ENCODE data around the gene ZSWIM6. TPM values are rescaled to one million over a fixed set of nuclear protein-coding genes. Genes with fewer than 3 reads are reported as not detected.

ZSWIM6 gene
- total and polyA plus RNA-seq, 2 of the 4 experiments (the other 2 are of a cell fraction) = 10.8 to 14.1 TPM

DNA sequence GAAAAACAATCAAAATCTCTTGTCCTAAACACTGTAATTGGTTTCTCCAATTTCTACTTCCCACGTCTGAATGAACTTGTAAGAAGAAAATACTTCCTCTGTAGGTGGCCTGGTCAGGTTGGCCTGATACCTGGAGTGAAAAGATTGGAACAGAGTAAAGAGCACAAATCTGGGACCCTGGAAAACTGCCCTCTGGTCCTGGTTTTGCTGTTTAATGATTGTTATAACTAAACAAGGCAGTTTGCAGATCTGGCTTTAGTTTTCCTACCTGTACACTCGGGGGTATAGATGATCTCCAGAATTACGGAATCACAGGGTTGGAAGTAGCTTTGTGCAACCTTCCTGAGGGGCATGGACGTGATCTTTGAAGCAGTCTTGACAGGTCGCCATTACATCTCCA, 67.6 kb downstream of the ZSWIM6 start:
- 95% methylated on average over 3 of the region's 5 CpGs; no CpG with 5 or more reads in 1 of the 2 experiments for WGBS, 2 experiments (ENCODE audit: extremely low coverage in 2 of 2, insufficient read length in 1 of 2)
- H3K14ac ChIP-seq (replicated peaks; ENCODE audit: low read depth, low read length) = no peak overlapping the region
- H3K9me1 ChIP-seq (ENCODE audit: insufficient read depth, low read length) = peaks cover 8% of the 10 kb centered on the region
- H4K91ac ChIP-seq (ENCODE audit: insufficient read depth, low read depth, low read length) = no peak overlapping the region
- no peak overlapping the region for H3K56ac ChIP-seq (ENCODE audit: extremely low read depth, insufficient read depth, low read length)
- H2BK20ac ChIP-seq (ENCODE audit: low read depth, low read length) = no peak overlapping the region
- H3K27me3 ChIP-seq (ENCODE audit: control insufficient read depth, insufficient read depth, low read length) = no peaks in the 10 kb centered on the region
- H3K9me3 ChIP-seq (ENCODE audit: control insufficient read depth, insufficient read depth, low read length) = no peaks in the 10 kb centered on the region
- in situ Hi-C loops (cut with MboI; ENCODE audit: low sequenced_read_pairs) = no loop called here
- no peak overlapping the region for H2AK9ac ChIP-seq (replicated peaks; ENCODE audit: low read depth, low read length, poor library complexity)
- ChIA-PET CTCF (no interaction called here), POLR2A (ENCODE audit: unreplicated experiment) (no interaction called here)
- no peak overlapping the region for H4K8ac ChIP-seq (ENCODE audit: low read depth in 2 of 2, low read length in 2 of 2)
- intact Hi-C loops (cut with micrococcal nuclease) = loop anchor here (10.0 kb wide), 2 partner anchors 125 to 235 kb away; partner anchors contain the start of gene SMIM15
- no peak overlapping the region for H3K18ac ChIP-seq (ENCODE audit: low read depth, low read length)
- BruUV-seq (replicated peaks) = no TSS peak
- H3K4me1 ChIP-seq (ENCODE audit: control insufficient read depth, insufficient read depth, low read length) = peaks cover 13% of the 10 kb centered on the region
- H3K79me1 ChIP-seq (ENCODE audit: low read depth in 1 of 2, low read length in 2 of 2) = peaks cover 27 to 72% of the 10 kb centered on the region in 2 experiments
- H3K23ac ChIP-seq (ENCODE audit: low read depth, low read length) = no peak overlapping the region
- H4K5ac ChIP-seq (ENCODE audit: low read depth, low read length) = no peak overlapping the region
- H2AFZ ChIP-seq (replicated peaks; ENCODE audit: low read length, poor library complexity) = no peak overlapping the region
- no peak overlapping the region for H3K4me2 ChIP-seq (ENCODE audit: low read depth, low read length)
- H2AK5ac ChIP-seq (ENCODE audit: low read depth, low read length) = no peak overlapping the region
- ATAC-seq (ENCODE audit: low read depth) (no peak), DNase-seq (no peak)
- H4K20me1 ChIP-seq (ENCODE audit: insufficient read depth, low read length) = peaks cover 75% of the 10 kb centered on the region
- TF ChIP-seq FOS (IDR thresholded peaks at IDR 0.05; ENCODE audit: low read depth, low read length) = no peak
- TF ChIP-seq RAD21 (IDR thresholded peaks at IDR 0.05; ENCODE audit: low read length) = no peak
- TF ChIP-seq RCOR1 (IDR thresholded peaks at IDR 0.05; ENCODE audit: insufficient replicate concordance, low read length) = no peak
- TF ChIP-seq, protein P1, sequence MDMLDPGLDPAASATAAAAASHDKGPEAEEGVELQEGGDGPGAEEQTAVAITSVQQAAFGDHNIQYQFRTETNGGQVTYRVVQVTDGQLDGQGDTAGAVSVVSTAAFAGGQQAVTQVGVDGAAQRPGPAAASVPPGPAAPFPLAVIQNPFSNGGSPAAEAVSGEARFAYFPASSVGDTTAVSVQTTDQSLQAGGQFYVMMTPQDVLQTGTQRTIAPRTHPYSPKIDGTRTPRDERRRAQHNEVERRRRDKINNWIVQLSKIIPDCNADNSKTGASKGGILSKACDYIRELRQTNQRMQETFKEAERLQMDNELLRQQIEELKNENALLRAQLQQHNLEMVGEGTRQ (IDR thresholded peaks at IDR 0.05; ENCODE audit: low read depth, low read length) = no peak
- TF ChIP-seq POLR2A (IDR thresholded peaks at IDR 0.05; ENCODE audit: low read depth, low read length) = no peak
- TF ChIP-seq MAFK (IDR thresholded peaks at IDR 0.05; ENCODE audit: low read depth, low read length) = no peak
- no peak for TF ChIP-seq NFE2L2 (IDR thresholded peaks at IDR 0.05; ENCODE audit: low read depth, low read length)
- no peak for TF ChIP-seq MAZ (IDR thresholded peaks at IDR 0.05; ENCODE audit: borderline replicate concordance, low read depth, low read length)
- no peak for TF ChIP-seq MXI1 (IDR thresholded peaks at IDR 0.05; ENCODE audit: borderline replicate concordance, low read depth, low read length)
- TF ChIP-seq, protein P2, sequence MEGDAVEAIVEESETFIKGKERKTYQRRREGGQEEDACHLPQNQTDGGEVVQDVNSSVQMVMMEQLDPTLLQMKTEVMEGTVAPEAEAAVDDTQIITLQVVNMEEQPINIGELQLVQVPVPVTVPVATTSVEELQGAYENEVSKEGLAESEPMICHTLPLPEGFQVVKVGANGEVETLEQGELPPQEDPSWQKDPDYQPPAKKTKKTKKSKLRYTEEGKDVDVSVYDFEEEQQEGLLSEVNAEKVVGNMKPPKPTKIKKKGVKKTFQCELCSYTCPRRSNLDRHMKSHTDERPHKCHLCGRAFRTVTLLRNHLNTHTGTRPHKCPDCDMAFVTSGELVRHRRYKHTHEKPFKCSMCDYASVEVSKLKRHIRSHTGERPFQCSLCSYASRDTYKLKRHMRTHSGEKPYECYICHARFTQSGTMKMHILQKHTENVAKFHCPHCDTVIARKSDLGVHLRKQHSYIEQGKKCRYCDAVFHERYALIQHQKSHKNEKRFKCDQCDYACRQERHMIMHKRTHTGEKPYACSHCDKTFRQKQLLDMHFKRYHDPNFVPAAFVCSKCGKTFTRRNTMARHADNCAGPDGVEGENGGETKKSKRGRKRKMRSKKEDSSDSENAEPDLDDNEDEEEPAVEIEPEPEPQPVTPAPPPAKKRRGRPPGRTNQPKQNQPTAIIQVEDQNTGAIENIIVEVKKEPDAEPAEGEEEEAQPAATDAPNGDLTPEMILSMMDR (conservative IDR thresholded peaks at IDR 0.05; ENCODE audit: low read depth, low read length) = no peak
- no peak for TF ChIP-seq CEBPB (IDR thresholded peaks at IDR 0.05; ENCODE audit: low read depth, low read length)
- no peak for TF ChIP-seq BHLHE40 (IDR thresholded peaks at IDR 0.05; ENCODE audit: low read depth, low read length)
- TF ChIP-seq, protein P3, sequence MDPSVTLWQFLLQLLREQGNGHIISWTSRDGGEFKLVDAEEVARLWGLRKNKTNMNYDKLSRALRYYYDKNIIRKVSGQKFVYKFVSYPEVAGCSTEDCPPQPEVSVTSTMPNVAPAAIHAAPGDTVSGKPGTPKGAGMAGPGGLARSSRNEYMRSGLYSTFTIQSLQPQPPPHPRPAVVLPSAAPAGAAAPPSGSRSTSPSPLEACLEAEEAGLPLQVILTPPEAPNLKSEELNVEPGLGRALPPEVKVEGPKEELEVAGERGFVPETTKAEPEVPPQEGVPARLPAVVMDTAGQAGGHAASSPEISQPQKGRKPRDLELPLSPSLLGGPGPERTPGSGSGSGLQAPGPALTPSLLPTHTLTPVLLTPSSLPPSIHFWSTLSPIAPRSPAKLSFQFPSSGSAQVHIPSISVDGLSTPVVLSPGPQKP (IDR thresholded peaks at IDR 0.05; ENCODE audit: borderline replicate concordance, low read depth, low read length) = no peak
- no peak for TF ChIP-seq RFX5 (IDR thresholded peaks at IDR 0.05; ENCODE audit: low read depth, low read length)
- no peak for TF ChIP-seq SMC3 (IDR thresholded peaks at IDR 0.05; ENCODE audit: low read depth, low read length)
- no peak for TF ChIP-seq CHD1 (IDR thresholded peaks at IDR 0.05; ENCODE audit: low read depth, low read length)
- dilution Hi-C loops (cut with HindIII; ENCODE audit: low sequenced_read_pairs, unreplicated experiment) = no loop called here
- H2BK120ac ChIP-seq (ENCODE audit: low read depth, low read length) = no peak overlapping the region
- no peak overlapping the region for H2BK15ac ChIP-seq (ENCODE audit: low read depth, low read length)
- H3K36me3 ChIP-seq (ENCODE audit: control insufficient read depth, insufficient read depth, low read length) = no peaks in the 10 kb centered on the region
- no peak overlapping the region for H3K4me3 ChIP-seq (ENCODE audit: insufficient read depth, low read depth, low read length)
- no peak overlapping the region for H3K27ac ChIP-seq (ENCODE audit: insufficient read depth, low read length)
- no peak overlapping the region for H3K9ac ChIP-seq (ENCODE audit: low read depth, low read length)
- no peak overlapping the region for H2BK5ac ChIP-seq (ENCODE audit: low read depth, low read length, poor library complexity, severe bottlenecking)
- no peak overlapping the region for H3K4ac ChIP-seq (ENCODE audit: low read depth, low read length)
